Activated CD8-positive, alpha-beta T cell treated with anti-CD3 and anti-CD28 coated beads for 36 hours (primary cell): ENCODE measurements around the gene FAM193A. TPM values are rescaled to one million over a fixed set of nuclear protein-coding genes. Genes with fewer than 3 reads are reported as not detected.
A peak's percentile ranks its signal among the peaks of the same experiment; 100 is the strongest.

Source experiments
- ATAC-seq: fragments of 200-7000 bp; cut with Tn5 transposase; one replicate; pipeline ENCODE4 v1.10.0; 2021; ENCODE audit warnings: mild to moderate bottlenecking, moderate library complexity
- CTCF ChIA-PET: fragments of 350-600 bp; sonication (Branson Sonifier 250); formaldehyde crosslinking; loops from one replicate; lab custom pipeline; 2021; ENCODE audit warnings: antibody characterized with exemption; lab: Charles Lee
- POLR2A ChIA-PET: fragments of 350-600 bp; sonication (Branson Sonifier 250); formaldehyde crosslinking; loops from one replicate; lab custom pipeline; 2021; ENCODE audit warnings: antibody characterized with exemption; lab: Charles Lee
- DNase-seq: peaks from one replicate; pipeline ENCODE4 v3.0.0-alpha.2; 2020
- H3K27ac Mint-ChIP-seq: one replicate; pipeline ENCODE4 v1.8.0; 2021; ENCODE audit warnings: mild to moderate bottlenecking, mixed read lengths
- H3K27me3 Mint-ChIP-seq: one replicate; pipeline ENCODE4 v1.8.0; 2021; ENCODE audit warnings: mixed read lengths
- H3K36me3 Mint-ChIP-seq: one replicate; pipeline ENCODE4 v1.8.0; 2021; ENCODE audit warnings: low read depth, mixed read lengths
- H3K4me1 Mint-ChIP-seq: one replicate; pipeline ENCODE4 v1.8.0; 2021; ENCODE audit warnings: low read depth, mixed read lengths
- H3K4me3 Mint-ChIP-seq: one replicate; pipeline ENCODE4 v1.8.0; 2021; ENCODE audit warnings: mild to moderate bottlenecking, moderate library complexity, mixed read lengths
- H3K9me3 Mint-ChIP-seq: one replicate; pipeline ENCODE4 v1.8.0; 2021; ENCODE audit warnings: mixed read lengths
- CTCF ChIP-seq: fragments of 200-600 bp; IDR thresholded peaks from one replicate; pipeline ENCODE4 v1.8.0; 2022; ENCODE audit warnings: antibody characterized with exemption, mild to moderate bottlenecking
- intact Hi-C: fragments of 100-400 bp; cut with micrococcal nuclease; formaldehyde crosslinking; loops from one replicate; pipeline ENCODE4 v1.10.0; 2022
- total RNA-seq, 2 experiments: library from RNA; stranded (reverse); gene quantifications; one replicate each; pipeline ENCODE4 v1.2.3, GENCODE V29; 2021

The FAM193A gene
- total RNA-seq, 2 experiments from 2014 or later = 22.4 to 22.9 TPM

- TF ChIP-seq CTCF = no peak
- intact Hi-C loops = no loop called here
- peaks cover 51% of the 10 kb centered on the region for H3K36me3 Mint-ChIP-seq
- H3K27ac Mint-ChIP-seq = peak overlapping the region; percentile 55
- DNase-seq (no peak), ATAC-seq (no peak)
- no peak overlapping the region for H3K4me3 Mint-ChIP-seq
- H3K27me3 Mint-ChIP-seq = no peaks in the 10 kb centered on the region
- no peaks in the 10 kb centered on the region for H3K9me3 Mint-ChIP-seq
- H3K4me1 Mint-ChIP-seq = peaks cover 39% of the 10 kb centered on the region
- CTCF ChIA-PET = no interaction called here
- POLR2A ChIA-PET = interaction anchor here (0.6 to 1.2 kb wide), 3 partner anchors 15 to 834 kb away, joined by 3 read pairs; no protein-coding TSS in a partner anchor
Measured at GRCh38 chr4:2742823-2743517, 206.5 kb downstream of the FAM193A start.

- Mint-ChIP-seq H3K4me1 (peaks cover 42% of the 10 kb centered on the region), H3K36me3 (peaks cover 50% of the 10 kb centered on the region), H3K9me3 (no peaks in the 10 kb centered on the region), H3K4me3 (no peak overlapping the region), H3K27me3 (no peaks in the 10 kb centered on the region), H3K27ac (peak overlapping the region; percentile 55)
- ATAC-seq (no peak), DNase-seq (no peak)
- CTCF ChIA-PET = no interaction called here
- intact Hi-C loops = no loop called here
- TF ChIP-seq CTCF = no peak
- POLR2A ChIA-PET = interaction anchor here (1.2 to 1.5 kb wide), 2 partner anchors 16 to 20 kb away, joined by 3 read pairs; no protein-coding TSS in a partner anchor
Measured at GRCh38 chr4:2743518-2744445, 207.3 kb downstream of the FAM193A start.

GRCh38 chr4:2744576-2745270, 208.3 kb downstream of the FAM193A start:
- H3K4me1 Mint-ChIP-seq = peaks cover 50% of the 10 kb centered on the region
- peak overlapping the region; percentile 86 for H3K27ac Mint-ChIP-seq
- DNase-seq = no peak
- H3K4me3 Mint-ChIP-seq = no peak overlapping the region
- no peaks in the 10 kb centered on the region for H3K27me3 Mint-ChIP-seq
- H3K9me3 Mint-ChIP-seq = no peaks in the 10 kb centered on the region
- TF ChIP-seq CTCF = no peak
- ChIA-PET CTCF (no interaction called here), POLR2A (interaction anchor here (1.5 to 2.6 kb wide), 2 partner anchors 19 to 46 kb away, joined by 3 to 8 read pairs; no protein-coding TSS in a partner anchor)
- peaks cover 50% of the 10 kb centered on the region for H3K36me3 Mint-ChIP-seq
- no peak for ATAC-seq
- intact Hi-C loops = loop anchor here (5.0 kb wide), 1 partner anchor 193 kb away; no protein-coding TSS in a partner anchor

GRCh38 chr4:2745516-2745915, 209.1 kb downstream of the FAM193A start:
- no peaks in the 10 kb centered on the region for H3K9me3 Mint-ChIP-seq
- DNase-seq = no peak
- H3K4me3 Mint-ChIP-seq = no peak overlapping the region
- no peak for TF ChIP-seq CTCF
- H3K27ac Mint-ChIP-seq = peak overlapping the region; percentile 86
- intact Hi-C loops = loop anchor here (5.0 kb wide), 1 partner anchor 192 kb away; no protein-coding TSS in a partner anchor
- peaks cover 47% of the 10 kb centered on the region for H3K36me3 Mint-ChIP-seq
- CTCF ChIA-PET = interaction anchor here (1.0 to 2.1 kb wide), 3 partner anchors 18 to 191 kb away, joined by 3 to 5 read pairs (median 3); no protein-coding TSS in a partner anchor
- no peaks in the 10 kb centered on the region for H3K27me3 Mint-ChIP-seq
- ATAC-seq = no peak
- H3K4me1 Mint-ChIP-seq = peaks cover 52% of the 10 kb centered on the region
- POLR2A ChIA-PET = interaction anchor here (0.6 to 2.6 kb wide), 15 partner anchors 11 to 333 kb away, joined by 3 to 13 read pairs (median 4); partner anchors contain the start of gene TNIP2
